Measurements from ENCODE around the gene METTL23.

METTL23 gene

DNA sequence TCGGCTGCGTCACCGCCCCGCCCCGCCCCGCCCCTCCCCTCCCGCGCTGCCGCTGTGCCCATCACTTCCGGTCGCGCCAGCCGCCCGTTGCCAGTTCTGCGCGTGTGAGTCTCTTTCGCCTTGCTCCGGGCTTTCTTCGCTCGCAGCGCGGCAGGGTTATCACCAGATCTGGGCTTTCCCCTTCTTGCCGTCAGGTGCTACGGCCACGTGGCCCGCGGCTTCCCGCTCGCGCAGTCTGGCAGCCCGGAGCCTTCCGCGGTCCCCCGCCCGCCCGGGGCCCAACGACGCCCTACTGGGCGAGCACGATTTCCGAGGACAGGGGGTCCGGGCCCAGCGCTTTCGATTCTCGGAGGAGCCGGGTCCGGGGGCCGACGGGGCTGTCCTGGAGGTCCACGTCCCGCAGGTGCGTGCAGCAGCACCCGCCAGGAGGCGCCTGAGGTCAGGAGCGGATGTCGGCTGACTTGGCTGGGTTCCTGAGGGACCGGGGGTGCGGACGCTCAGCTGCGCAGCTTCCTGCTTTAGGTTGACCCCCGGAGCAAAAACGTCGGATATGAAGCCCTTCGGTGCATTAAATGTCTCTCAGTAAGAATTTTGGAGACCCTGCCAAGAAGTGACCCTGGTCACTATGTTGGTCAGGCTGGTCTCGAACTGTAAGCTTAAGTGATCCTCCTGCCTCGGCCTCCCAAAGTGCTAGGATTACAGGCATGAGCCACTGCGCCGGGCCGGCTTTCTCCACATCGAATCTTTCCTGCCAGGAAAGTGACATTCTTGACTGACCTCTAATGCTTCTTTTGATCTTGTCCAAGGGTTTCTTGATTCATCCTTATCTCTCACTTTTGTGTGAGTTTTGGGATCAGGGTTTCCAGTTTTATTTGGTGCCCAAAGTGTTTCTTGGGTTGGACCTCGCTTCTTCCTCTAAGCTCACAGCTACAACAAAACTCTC lies at the start of gene METTL23:
TSS of gene METTL23 (plus strand) at position 64 of the 943 bp plus-strand sequence. CDS start 2,872 bp downstream, outside the sequence.
- H3K4me3 ChIP-seq (ENCODE audit: low read depth, low read length): peak within 1 kb of the TSS; percentile 78

DNA sequence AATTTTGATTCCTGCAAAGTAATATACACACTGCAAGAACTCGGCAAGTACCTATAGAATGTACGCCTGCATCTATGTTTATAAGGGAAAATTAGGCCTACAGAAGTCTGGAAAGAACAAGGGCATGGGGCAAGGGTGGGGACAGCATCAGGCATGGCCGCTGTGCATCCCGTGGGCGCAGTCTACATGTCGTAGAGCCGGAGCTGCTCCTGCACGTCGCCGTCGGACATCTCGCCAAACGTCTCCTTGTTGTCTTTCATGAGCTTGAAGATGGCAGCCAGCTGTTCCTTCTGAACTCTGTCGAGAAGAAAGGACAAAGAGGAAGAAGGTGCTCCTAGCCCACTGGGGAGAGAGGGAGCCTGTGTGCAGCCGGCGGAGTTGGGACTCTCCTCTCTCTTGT lies 49.2 kb upstream of the METTL23 start:
- no peak overlapping the region for H3K4me3 ChIP-seq (ENCODE audit: low read depth, low read length)

DNA sequence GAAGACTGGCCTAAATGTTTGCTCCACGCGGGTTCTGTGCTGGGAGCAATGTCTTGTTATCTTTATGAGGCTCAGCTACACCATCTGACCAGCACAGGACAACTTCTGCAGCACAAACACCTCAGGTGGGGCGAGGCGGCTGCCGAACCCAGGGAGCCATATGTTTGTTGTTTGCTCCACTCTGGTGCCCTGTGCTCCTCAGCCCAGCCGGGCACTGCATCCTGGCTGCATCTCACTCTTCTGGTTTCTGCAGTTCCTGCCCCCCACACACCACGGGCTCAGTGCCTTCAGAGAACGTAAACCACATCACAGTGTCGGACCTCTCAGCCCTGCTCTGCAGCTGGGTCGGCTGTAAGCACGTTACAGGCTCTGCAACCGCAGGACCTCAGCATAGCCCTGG lies 48.3 kb upstream of the METTL23 start:
- no peak overlapping the region for H3K4me3 ChIP-seq (ENCODE audit: low read depth, low read length)

DNA sequence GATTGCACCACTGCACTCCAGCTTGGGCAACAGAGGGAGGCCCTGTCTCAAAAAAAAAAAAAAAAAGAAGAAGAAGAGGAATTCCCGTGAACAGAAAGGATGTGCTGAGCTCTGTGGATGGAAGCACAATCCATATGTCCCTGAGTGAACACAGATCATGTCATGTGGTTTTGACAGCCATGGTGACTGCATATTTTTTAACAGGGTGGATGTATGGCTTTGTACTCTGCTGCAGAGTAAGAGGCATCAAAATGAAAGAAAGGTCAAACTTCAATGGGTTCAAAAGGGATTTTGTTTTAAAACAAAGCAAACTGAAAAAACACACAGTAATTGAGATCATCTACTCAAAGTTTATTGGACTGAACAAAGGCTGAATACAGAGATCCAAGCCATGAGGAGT lies 47.4 kb upstream of the METTL23 start:
- no peak overlapping the region for H3K4me3 ChIP-seq (ENCODE audit: low read depth, low read length)

DNA sequence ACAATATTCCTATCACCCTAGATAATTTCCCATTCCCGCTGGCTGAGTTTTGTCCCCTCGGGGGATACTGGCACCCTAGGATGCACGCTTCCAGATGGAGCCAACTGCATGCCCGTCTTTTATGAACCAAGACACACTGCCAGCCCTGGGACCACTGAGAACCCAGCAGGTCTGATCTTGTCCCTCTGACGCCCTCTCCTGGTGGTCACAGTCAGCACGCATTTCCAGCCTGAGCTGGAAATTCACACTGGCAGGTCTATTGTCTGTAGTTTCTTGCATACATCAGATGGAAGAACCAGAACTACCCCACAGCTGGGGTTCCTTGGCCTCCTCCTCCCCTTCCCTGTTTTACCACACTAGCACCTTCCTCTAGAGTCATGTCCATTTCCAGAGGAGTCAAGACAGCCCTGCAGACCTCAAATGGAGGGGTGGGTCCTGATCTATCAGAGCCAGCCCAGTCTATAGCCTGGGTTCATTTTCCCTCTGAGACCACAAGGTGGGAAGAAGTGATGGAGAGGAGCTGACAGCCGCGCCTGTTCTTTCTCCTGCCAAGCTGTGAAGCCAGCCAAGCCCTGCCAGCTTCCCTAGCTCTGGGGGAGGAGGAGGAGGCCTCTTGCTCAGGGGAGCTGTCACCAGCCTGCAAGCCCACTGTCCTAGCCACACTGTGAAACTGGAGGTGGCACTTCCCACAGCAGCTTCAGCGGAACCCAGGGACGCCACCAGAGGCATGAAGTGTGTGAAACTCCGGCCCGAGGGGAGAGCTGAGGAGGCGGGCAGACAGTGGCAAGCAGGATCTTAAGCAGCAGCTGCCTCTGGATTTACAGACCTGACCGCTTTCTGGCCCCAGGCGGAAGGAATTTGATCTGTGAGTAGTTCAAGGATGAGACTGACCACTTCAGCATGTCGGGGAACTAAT lies 45.2 kb upstream of the METTL23 start:
- H3K4me3 ChIP-seq (ENCODE audit: low read depth, low read length): no peak overlapping the region

- no peak overlapping the region for H3K4me3 ChIP-seq (ENCODE audit: low read depth, low read length)
These were observed 44.3 kb upstream of the METTL23 start for GRCh38 chr17:76682296-76682695.

GRCh38 chr17:76683011-76683755 lies 43.5 kb upstream of the METTL23 start:
- H3K4me3 ChIP-seq (ENCODE audit: low read depth, low read length): no peak overlapping the region

- H3K4me3 ChIP-seq (ENCODE audit: low read depth, low read length): no peak overlapping the region
These were observed 42.5 kb upstream of the METTL23 start for GRCh38 chr17:76683921-76684745.

GRCh38 chr17:76684756-76685155 lies 41.9 kb upstream of the METTL23 start:
- no peak overlapping the region for H3K4me3 ChIP-seq (ENCODE audit: low read depth, low read length)

DNA sequence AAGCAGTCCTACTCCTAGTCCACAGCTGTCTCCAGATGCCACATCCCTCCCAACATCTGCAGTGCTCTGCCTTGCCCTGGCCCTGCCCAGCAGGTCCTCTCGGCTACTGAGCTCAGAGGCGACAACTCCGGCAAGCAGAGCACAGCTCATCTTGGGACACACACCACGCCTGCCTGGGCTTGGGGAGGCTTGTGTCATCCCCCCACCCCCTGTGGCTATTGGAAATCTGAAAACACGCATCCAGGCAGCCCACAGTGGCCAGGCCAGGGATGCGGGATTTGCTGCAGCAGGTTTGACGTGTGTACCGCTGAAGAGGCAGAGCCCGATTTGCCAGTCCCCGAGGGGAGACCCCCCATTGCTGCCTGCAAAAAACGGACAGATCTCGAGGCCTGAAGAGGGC lies 41.3 kb upstream of the METTL23 start:
- H3K4me3 ChIP-seq (ENCODE audit: low read depth, low read length): no peak overlapping the region

DNA sequence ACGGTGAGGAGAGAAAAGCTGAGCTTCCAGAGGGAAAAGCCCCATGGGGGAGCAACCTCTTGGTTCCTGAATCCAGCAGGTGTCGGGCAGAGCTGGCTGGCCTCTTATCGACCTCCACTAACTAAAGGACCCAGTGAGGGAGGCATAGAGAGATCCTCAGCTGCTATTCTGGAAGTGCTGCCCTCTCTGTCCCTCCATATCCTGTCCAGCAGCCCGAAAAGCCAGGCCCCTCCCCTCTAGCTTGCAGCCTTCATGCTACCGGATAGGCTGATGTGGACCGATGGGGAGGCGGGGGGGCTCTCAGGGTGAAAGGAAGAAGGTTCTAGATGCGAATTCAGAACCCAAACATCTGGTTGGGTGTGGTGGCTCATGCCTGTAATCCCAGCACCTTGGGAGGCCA lies 40.8 kb upstream of the METTL23 start:
- no peak overlapping the region for H3K4me3 ChIP-seq (ENCODE audit: low read depth, low read length)

DNA sequence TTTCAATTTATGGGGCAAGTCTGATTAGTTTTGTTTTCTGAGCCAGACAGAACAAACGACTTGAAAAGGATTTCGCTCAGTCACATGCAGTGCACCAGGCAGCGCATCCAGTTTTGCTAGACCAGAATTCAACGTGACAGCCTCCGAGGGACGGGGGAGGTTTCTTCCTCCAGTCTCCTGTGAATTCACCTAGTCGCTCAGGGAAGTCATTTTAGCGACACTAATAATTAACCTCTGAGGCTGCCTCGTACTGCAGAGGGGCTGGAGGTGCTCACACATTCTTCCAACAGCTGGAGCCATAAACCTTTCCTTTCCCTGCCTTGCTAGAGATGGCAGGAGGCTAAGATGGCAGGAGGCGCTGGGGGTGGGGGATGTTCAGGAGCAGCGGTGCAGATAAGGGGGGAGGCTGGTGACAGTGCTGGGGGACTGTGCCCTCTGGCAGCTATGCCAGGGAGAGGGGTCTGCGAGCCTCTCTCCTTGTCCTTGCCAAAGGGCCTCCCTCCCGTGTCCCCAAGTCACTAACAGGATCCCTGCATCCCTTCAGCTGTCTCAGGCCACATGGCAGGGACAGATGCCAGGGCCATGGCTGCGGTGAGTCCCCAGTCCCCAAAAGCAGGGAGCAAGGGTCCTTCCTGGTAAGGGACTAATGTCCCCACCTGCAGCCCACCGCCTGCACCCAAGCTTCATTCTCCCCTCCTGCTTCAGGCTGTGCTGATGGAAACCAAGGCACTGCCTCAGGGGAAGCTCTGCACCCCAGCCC lies 39.9 kb upstream of the METTL23 start:
- no peak overlapping the region for H3K4me3 ChIP-seq (ENCODE audit: low read depth, low read length)

- no peak overlapping the region for H3K4me3 ChIP-seq (ENCODE audit: low read depth, low read length)
These were observed 39.1 kb upstream of the METTL23 start for GRCh38 chr17:76687298-76688164.

DNA sequence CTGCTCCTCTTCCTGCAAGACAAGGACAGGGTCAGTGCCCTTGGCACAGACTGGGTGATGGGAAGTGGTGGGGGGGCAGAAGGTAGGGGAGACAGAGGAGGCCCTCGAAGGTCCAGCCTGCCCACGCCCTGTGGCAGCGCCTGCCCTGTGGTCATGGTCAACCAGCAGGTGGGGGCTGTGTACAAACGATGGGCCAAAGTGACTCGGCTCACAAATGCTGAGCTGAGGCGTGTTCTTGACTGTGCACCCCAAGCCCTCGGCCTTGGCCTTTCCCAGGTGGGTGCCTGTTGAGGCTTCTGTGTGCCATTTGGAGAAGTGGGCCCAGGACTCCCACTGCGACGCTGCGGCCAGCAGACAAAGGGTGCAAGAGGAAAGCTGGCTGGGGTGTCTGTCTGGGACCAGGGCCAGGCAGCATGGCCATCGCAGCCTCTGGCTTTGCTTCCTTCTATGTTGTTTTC lies 38.4 kb upstream of the METTL23 start:
- H3K4me3 ChIP-seq (ENCODE audit: low read depth, low read length): no peak overlapping the region

DNA sequence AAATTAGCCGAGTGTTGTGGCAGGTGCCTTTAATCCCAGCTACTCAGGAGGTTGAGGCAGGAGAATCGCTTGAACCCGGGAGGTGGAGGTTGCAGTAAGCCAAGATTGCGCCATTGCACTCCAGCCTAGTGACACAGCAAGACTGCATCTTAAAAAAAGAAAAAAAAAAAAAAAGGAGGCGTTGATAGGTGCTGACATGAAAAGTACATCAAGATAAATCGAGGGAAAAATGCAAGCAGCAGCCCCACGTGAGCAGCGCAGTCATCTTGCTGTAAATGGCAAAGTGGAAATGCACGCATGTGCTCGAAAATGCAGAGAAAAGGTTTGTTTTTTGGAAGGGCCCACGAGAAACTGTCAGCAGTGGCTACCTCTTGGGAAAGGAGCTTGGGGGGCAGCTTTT lies 36.8 kb upstream of the METTL23 start:
- no peak overlapping the region for H3K4me3 ChIP-seq (ENCODE audit: low read depth, low read length)

- no peak overlapping the region for H3K4me3 ChIP-seq (ENCODE audit: low read depth, low read length)
These were observed 35.9 kb upstream of the METTL23 start for GRCh38 chr17:76690596-76691280.

- no peak overlapping the region for H3K4me3 ChIP-seq (ENCODE audit: low read depth, low read length)
These were observed 35.1 kb upstream of the METTL23 start for GRCh38 chr17:76691379-76692191.

All from iPS-11a (cell line).